ENCODE measurements around the gene ATP5PD. TPM values are rescaled to one million over a fixed set of nuclear protein-coding genes. Genes with fewer than 3 reads are reported as not detected.

Gene ATP5PD
- total and polyA plus RNA-seq, 2 of the 13 experiments (the other 11 are each of a cell fraction or from before 2014, with no cell fraction given): 158 to 428 TPM

DNA sequence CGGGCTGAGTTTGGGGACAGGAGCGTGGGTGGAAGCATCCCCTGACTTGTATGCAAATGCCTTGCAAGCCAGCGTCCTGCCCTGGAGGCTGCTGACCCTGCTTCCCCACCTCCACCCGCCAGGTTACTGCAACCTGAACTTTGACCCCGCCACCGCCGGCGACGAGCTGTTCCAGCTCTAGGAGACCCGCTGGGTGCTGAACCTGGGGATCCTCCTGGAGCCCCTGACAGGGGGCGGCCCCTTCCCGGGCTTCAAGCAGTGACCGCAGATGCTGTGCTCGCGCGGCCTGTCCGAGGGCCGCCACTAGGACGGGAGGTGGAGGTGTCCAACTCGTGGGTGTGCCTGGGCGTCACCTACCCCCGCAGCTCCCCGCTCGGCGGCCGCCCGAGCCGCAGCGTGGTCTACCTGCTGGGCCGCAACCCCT lies 30.3 kb upstream of the ATP5PD start (continued):
- TF ChIP-seq PPARG (CRISPR knock-in tag; conservative IDR thresholded peaks at IDR 0.05) (0 out of 2 replicates have a peak, but pooled peaks have one; percentile 60), ZNF788 (CRISPR knock-in tag; IDR thresholded peaks at IDR 0.05; ENCODE audit: borderline replicate concordance) (peak; percentile 95; the same call in 1 of the 2 replicates), ZNF234 (CRISPR knock-in tag; conservative IDR thresholded peaks at IDR 0.05) (no peak), ATF7 (IDR thresholded peaks at IDR 0.05) (no peak), ATF7 (CRISPR knock-in tag; IDR thresholded peaks at IDR 0.05) (0 out of 2 replicates have a peak, but pooled peaks have one; percentile 36), GFI1 (CRISPR knock-in tag; IDR thresholded peaks at IDR 0.05; ENCODE audit: borderline replicate concordance) (0 out of 2 replicates have a peak, but pooled peaks have one; percentile 49), HBP1 (CRISPR knock-in tag; IDR thresholded peaks at IDR 0.05; ENCODE audit: low read depth) (no peak), TMF1 (CRISPR knock-in tag; IDR thresholded peaks at IDR 0.05; ENCODE audit: low read depth) (0 out of 2 replicates have a peak, but pooled peaks have one; percentile 57), HNF4A (CRISPR knock-in tag; IDR thresholded peaks at IDR 0.05) (peak; percentile 95), DMAP1 (CRISPR knock-in tag; IDR thresholded peaks at IDR 0.05) (0 out of 2 replicates have a peak, but pooled peaks have one; percentile 61), AHDC1 (CRISPR knock-in tag; IDR thresholded peaks at IDR 0.05; ENCODE audit: borderline replicate concordance) (peak; percentile 71; the same call in 1 of the 2 replicates), ZNF619 (CRISPR knock-in tag; IDR thresholded peaks at IDR 0.05) (no peak), KLF11 (CRISPR knock-in tag; IDR thresholded peaks at IDR 0.05) (no peak), YEATS4 (CRISPR knock-in tag; IDR thresholded peaks at IDR 0.05; ENCODE audit: borderline replicate concordance) (peak; percentile 38; the same call in 1 of the 2 replicates), ZEB1 (IDR thresholded peaks at IDR 0.05; ENCODE audit: insufficient replicate concordance, low read depth) (no peak), RFXANK (CRISPR knock-in tag; IDR thresholded peaks at IDR 0.05) (no peak), NCOA5 (CRISPR knock-in tag; IDR thresholded peaks at IDR 0.05) (no peak)
- TF ChIP-seq, protein P1, sequence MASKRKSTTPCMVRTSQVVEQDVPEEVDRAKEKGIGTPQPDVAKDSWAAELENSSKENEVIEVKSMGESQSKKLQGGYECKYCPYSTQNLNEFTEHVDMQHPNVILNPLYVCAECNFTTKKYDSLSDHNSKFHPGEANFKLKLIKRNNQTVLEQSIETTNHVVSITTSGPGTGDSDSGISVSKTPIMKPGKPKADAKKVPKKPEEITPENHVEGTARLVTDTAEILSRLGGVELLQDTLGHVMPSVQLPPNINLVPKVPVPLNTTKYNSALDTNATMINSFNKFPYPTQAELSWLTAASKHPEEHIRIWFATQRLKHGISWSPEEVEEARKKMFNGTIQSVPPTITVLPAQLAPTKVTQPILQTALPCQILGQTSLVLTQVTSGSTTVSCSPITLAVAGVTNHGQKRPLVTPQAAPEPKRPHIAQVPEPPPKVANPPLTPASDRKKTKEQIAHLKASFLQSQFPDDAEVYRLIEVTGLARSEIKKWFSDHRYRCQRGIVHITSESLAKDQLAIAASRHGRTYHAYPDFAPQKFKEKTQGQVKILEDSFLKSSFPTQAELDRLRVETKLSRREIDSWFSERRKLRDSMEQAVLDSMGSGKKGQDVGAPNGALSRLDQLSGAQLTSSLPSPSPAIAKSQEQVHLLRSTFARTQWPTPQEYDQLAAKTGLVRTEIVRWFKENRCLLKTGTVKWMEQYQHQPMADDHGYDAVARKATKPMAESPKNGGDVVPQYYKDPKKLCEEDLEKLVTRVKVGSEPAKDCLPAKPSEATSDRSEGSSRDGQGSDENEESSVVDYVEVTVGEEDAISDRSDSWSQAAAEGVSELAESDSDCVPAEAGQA (IDR thresholded peaks at IDR 0.05; ENCODE audit: low read depth): no peak
- TF ChIP-seq, protein P1 (CRISPR knock-in tag; IDR thresholded peaks at IDR 0.05; ENCODE audit: borderline replicate concordance): no peak
